Dendritic cell treated with granulocyte-macrophage colony-stimulating factor and Interleukin-4, amounts not matched to agents 40 ng/mL and 50 ng/mL, for 4 days (primary cell): ENCODE data around the gene TGFBR2.

ENCODE experiments used
- H3K27ac Mint-ChIP-seq: one replicate; pipeline ENCODE4 v1.8.0; 2022; ENCODE audit warnings: mild to moderate bottlenecking, mixed read lengths
- H3K27me3 Mint-ChIP-seq: one replicate; pipeline ENCODE4 v1.8.0; 2022; ENCODE audit warnings: mild to moderate bottlenecking, mixed read lengths
- H3K36me3 Mint-ChIP-seq: one replicate; pipeline ENCODE4 v1.8.0; 2022; ENCODE audit warnings: low read depth, mixed read lengths
- H3K4me1 Mint-ChIP-seq: one replicate; pipeline ENCODE4 v1.8.0; 2022; ENCODE audit warnings: low read depth, mixed read lengths
- H3K4me3 Mint-ChIP-seq: one replicate; pipeline ENCODE4 v1.8.0; 2022; ENCODE audit warnings: mild to moderate bottlenecking, moderate library complexity, mixed read lengths
- H3K9me3 Mint-ChIP-seq: one replicate; pipeline ENCODE4 v1.8.0; 2022; ENCODE audit warnings: mixed read lengths
- intact Hi-C: fragments of 100-400 bp; cut with micrococcal nuclease; formaldehyde crosslinking; loops from one replicate; pipeline ENCODE4 v1.15.0; 2022

Gene TGFBR2

DNA sequence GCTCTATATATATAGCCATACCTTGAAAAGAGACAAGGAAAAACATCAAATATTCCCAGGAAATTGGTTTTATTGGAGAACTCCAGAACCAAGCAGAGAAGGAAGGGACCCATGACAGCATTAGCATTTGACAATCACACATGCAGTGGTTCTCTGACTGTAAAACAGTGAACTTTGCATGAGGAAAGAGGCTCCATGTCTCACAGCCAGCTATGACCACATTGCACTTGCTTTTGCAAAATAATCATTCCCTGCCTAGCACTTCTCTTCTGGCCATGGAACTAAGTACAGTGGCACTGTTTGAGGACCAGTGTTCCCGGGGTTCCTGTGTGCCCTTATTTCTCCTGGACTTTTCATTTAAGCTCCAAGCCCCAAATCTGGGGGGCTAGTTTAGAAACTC lies 85.5 kb downstream of the TGFBR2 start:
- no peaks in the 10 kb centered on the region for H3K9me3 Mint-ChIP-seq
- H3K27ac Mint-ChIP-seq = no peak overlapping the region
- no peaks in the 10 kb centered on the region for H3K27me3 Mint-ChIP-seq
- H3K36me3 Mint-ChIP-seq = peaks cover 93% of the 10 kb centered on the region
- intact Hi-C loops = loop anchor here (2.0 to 5.0 kb wide), 3 partner anchors 485 to 679 kb away; no protein-coding TSS in a partner anchor
- peaks cover 19% of the 10 kb centered on the region for H3K4me1 Mint-ChIP-seq
- no peak overlapping the region for H3K4me3 Mint-ChIP-seq

DNA sequence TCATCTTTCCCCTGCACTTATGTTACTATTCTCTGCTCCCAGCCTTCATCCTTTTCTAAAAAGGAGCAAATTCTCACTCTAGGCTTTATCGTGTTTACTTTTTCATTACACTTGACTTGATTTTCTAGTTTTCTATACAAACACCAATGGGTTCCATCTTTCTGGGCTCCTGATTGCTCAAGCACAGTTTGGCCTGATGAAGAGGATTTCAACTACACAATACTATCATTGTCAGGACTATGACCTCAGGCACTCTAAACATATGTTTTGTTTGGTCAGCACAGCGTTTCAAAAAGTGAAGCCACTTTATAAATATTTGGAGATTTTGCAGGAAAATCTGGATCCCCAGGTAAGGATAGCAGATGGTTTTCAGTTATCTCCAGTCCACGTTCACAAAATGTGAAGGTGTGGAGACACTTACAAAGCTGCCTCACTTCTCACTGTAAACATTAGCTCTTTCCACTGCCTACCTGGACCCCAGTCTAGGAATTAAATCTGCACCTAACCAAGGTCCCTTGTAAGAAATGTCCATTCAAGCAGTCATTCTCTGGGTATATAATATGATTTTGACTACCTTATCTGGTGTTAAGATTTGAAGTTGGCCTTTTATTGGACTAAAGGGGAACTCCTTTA lies 86.2 kb downstream of the TGFBR2 start:
- Mint-ChIP-seq H3K4me3 (no peak overlapping the region), H3K4me1 (peaks cover 19% of the 10 kb centered on the region), H3K27ac (no peak overlapping the region), H3K27me3 (no peaks in the 10 kb centered on the region), H3K9me3 (no peaks in the 10 kb centered on the region), H3K36me3 (peaks cover 93% of the 10 kb centered on the region)
- intact Hi-C loops = loop anchor here (1.0 to 5.0 kb wide), 4 partner anchors 485 to 680 kb away; no protein-coding TSS in a partner anchor

DNA sequence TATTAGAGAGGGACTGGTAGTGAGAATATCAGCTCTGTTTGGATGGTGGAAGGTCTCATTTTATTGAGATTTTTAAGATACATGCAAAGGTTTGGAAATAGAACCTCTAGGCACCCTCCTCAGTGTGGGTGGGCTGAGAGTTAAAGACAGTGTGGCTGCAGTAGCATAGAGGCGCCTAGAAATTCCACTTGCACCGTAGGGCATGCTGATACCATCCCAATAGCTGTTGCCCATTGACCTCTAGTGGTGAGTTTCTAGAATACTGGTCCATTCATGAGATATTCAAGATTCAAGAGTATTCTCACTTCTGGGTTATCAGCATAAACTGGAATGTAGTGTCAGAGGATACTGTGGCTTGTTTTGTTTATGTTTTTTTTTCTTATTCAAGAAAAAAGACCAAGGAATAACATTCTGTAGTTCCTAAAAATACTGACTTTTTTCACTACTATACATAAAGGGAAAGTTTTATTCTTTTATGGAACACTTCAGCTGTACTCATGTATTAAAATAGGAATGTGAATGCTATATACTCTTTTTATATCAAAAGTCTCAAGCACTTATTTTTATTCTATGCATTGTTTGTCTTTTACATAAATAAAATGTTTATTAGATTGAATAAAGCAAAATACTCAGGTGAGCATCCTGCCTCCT lies 87.2 kb downstream of the TGFBR2 start:
- Mint-ChIP-seq H3K4me3 (no peak overlapping the region), H3K9me3 (no peaks in the 10 kb centered on the region)

DNA sequence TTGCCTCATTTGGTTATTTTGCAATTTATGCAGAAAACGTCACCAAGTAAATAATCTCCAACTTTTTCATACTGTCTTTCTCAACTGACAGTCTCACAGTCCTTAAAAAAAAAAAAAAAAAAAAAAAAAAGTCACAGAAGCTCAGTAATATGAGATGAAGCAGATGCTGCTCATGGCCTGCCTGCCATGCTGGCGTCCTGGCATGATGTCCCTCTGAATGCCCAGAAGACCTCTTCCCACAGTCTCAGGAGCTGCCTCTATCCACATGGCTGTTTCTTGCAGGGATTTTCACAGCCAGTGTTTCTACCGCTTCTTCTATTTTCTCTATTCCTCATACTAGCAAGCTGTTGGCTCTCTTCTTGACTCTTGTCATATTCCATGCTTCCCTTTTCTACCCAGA lies 87.7 kb downstream of the TGFBR2 start:
- Mint-ChIP-seq H3K4me1 (peaks cover 13% of the 10 kb centered on the region), H3K27ac (no peak overlapping the region), H3K4me3 (no peak overlapping the region), H3K36me3 (peaks cover 88% of the 10 kb centered on the region), H3K27me3 (no peaks in the 10 kb centered on the region), H3K9me3 (no peaks in the 10 kb centered on the region)
- intact Hi-C loops = loop anchor here (5.0 kb wide), 1 partner anchor 487 kb away; no protein-coding TSS in a partner anchor

More for the DNA sequence above, 87.2 kb downstream of the TGFBR2 start:
- H3K27ac Mint-ChIP-seq = no peak overlapping the region
- H3K4me1 Mint-ChIP-seq = peaks cover 19% of the 10 kb centered on the region
- H3K36me3 Mint-ChIP-seq = peaks cover 91% of the 10 kb centered on the region
- intact Hi-C loops = loop anchor here (1.0 to 5.0 kb wide), 4 partner anchors 486 to 681 kb away; no protein-coding TSS in a partner anchor
- H3K27me3 Mint-ChIP-seq = no peaks in the 10 kb centered on the region

DNA sequence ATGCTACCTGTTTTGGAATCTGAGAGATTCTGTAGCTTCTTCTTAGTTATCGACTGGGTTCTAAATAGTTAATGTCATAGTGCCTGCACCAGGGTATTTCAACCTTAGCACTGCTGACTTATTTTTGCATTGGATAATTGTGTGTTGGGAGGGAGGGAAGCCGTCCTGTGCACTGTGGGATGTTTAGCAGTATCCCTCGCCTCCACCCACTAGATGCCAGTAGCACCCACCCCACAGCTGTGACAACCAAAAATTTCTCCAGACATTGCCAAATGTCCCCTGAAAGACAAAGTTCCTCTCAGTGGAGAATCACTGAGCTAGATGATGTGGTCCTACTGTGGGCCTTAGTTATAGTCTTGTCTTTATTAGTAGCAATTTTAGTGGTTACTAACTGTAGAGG lies 88.3 kb downstream of the TGFBR2 start:
- intact Hi-C loops = loop anchor here (5.0 kb wide), 1 partner anchor 487 kb away; no protein-coding TSS in a partner anchor
- H3K9me3 Mint-ChIP-seq = no peaks in the 10 kb centered on the region
- H3K4me3 Mint-ChIP-seq = no peak overlapping the region
- H3K4me1 Mint-ChIP-seq = peaks cover 10% of the 10 kb centered on the region
- H3K36me3 Mint-ChIP-seq = peaks cover 87% of the 10 kb centered on the region
- no peak overlapping the region for H3K27ac Mint-ChIP-seq
- H3K27me3 Mint-ChIP-seq = no peaks in the 10 kb centered on the region

DNA sequence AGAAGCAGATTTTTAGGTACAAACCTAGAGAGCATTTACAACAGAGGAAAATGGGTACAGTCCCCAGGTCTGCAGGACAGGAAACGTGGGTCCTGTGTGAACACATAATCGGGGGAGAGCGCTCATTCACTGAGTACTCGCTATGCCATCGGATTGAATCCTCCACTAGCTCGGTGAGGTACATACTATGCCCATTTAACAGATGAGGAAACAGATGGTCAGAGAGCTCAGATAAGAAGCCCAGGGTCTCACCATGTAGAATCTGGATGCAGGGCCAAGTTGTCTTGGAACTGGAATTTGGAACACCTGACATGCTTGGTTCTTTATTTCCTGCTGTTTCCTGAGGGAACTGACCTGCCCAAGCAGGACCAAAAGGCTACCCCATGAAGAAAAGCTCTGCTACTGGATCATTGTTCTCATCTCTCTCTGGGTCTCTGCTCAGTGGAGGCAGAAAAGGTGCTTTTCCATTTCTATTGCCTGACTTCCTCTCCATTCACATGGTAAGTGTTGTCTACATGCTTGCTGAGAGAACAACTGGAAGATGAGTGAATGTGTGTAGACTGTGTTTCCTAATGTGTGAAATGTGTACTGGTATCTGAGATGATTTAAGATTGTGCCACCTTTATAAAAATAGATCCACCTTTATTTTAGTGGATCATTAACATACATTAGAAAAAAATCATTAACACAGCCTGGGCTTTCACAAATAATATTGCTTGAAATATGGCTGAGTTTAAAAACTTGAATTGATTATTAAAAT lies 89.1 kb downstream of the TGFBR2 start:
- intact Hi-C loops = no loop called here
- no peak overlapping the region for H3K27ac Mint-ChIP-seq
- no peak overlapping the region for H3K4me3 Mint-ChIP-seq
- peaks cover 10% of the 10 kb centered on the region for H3K4me1 Mint-ChIP-seq
- H3K36me3 Mint-ChIP-seq = peaks cover 79% of the 10 kb centered on the region
- H3K9me3 Mint-ChIP-seq = no peaks in the 10 kb centered on the region
- no peaks in the 10 kb centered on the region for H3K27me3 Mint-ChIP-seq

DNA sequence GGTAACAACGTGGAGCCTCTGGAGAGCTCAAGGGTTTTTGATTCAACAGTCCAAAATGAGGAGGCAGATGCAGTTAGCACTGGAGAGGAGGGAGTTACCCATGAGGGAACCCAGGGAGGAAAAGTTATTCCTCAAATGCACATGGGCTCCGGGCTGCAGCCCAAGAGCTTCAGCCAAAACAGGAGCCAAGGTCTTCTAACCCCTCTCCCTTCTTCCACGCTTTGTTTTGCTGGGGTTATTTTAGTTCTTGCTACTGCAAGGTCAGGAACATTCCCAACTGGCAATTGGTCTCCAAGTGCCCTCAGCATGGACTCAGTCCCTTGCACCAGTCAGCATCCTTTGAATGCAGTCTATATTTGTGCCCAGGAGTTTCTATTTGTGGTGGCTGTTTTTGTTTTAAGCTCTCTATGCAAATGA lies 90.0 kb downstream of the TGFBR2 start:
- H3K4me1 Mint-ChIP-seq = peaks cover 1% of the 10 kb centered on the region
- H3K36me3 Mint-ChIP-seq = peaks cover 77% of the 10 kb centered on the region
- H3K27me3 Mint-ChIP-seq = no peaks in the 10 kb centered on the region
- H3K27ac Mint-ChIP-seq = no peak overlapping the region
- intact Hi-C loops = no loop called here
- no peak overlapping the region for H3K4me3 Mint-ChIP-seq
- H3K9me3 Mint-ChIP-seq = no peaks in the 10 kb centered on the region

DNA sequence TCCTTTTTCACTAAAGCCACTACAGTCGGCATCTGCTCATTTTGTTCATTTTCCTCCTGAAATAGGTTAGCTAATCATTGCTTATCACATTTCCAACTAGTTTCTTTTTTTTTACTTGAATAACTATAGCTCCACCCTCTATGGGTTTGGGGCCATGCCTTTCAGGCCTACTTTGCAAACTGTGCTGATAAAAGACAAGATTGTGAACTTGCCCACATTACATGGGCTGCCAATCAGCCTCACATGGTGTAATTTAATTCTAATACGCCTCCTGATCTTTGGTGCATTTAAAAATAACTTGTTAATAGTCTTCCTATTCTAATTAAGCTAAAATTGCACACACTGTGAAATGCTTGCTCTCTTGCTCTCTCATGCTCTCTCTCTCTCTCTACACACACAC lies 90.5 kb downstream of the TGFBR2 start:
- Mint-ChIP-seq H3K27me3 (no peaks in the 10 kb centered on the region), H3K36me3 (peaks cover 73% of the 10 kb centered on the region), H3K9me3 (no peaks in the 10 kb centered on the region), H3K4me3 (no peak overlapping the region), H3K27ac (no peak overlapping the region), H3K4me1 (no peaks in the 10 kb centered on the region)
- intact Hi-C loops = no loop called here

DNA sequence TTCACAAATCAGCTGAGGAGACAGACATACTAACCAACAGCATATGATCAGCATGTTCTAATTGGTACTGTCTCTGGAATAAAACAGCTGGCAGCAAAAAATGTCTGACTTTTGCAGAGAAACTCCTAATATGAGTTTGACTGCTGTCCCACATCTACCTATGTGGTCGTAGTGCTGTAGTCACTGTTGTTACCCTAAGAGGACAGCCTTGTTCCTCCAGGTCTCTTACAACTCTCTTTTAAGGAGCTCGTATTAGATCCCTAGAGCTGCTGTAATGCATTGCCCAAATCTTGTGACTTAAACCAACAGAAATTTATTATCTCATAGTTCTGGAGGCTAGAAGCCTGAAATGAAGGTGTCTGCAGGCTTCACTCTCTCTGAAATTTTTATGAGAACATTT lies 92.1 kb downstream of the TGFBR2 start:
- intact Hi-C loops = no loop called here
- Mint-ChIP-seq H3K27ac (no peak overlapping the region), H3K4me1 (peaks cover 8% of the 10 kb centered on the region), H3K9me3 (no peaks in the 10 kb centered on the region), H3K27me3 (no peaks in the 10 kb centered on the region), H3K4me3 (no peak overlapping the region), H3K36me3 (peaks cover 65% of the 10 kb centered on the region)

DNA sequence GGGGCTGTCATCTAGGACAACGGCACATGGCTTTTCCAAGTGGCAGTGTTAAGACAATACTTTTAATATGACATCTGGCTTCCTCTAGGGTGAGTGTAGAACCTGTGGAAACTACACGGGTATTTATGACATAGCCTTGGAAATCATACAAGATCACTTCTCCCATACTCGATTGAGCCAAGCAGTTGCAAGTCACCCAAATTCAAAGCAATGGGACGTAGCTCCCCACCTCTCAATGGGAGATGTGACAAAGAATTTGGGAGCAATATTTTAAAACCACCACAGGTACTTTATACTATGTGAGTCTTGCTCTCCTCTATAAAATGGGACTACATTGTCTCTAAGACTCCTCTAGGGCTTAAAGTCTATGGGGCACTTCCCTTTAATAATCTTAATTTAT lies 93.5 kb downstream of the TGFBR2 start:
- no peak overlapping the region for H3K27ac Mint-ChIP-seq
- peaks cover 8% of the 10 kb centered on the region for H3K4me1 Mint-ChIP-seq
- no peaks in the 10 kb centered on the region for H3K9me3 Mint-ChIP-seq
- H3K4me3 Mint-ChIP-seq = no peak overlapping the region
- H3K36me3 Mint-ChIP-seq = peaks cover 61% of the 10 kb centered on the region
- H3K27me3 Mint-ChIP-seq = no peaks in the 10 kb centered on the region
- intact Hi-C loops = no loop called here

DNA sequence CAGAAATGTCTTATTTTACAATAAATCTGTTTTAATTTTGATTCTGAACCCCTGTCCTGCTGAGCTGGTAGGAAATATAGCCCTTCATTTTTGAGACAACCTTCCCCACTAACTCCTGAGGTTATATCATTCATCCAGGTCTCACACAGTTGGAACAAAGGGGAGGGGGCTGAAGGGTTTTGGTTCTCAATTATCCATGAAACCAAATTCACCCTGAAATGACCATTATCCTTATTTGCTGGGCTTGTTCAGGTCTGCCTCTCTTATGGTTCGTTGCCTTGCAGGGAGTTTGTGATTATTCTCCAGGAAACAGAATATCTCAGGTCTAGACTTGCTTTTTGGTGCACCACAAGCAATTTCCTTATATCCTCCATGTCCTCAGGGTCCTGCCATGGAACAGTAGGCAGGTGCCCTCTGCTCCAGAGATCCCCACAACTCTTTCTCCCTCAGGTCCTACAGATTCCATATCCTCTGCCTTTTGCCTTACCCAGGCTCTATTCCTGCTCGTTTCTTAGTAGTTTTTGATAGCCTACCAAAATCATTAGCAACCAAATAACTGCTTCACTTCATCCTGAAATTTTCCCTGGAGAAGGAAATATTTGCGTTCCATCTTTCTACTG lies 94.4 kb downstream of the TGFBR2 start:
- peaks cover 61% of the 10 kb centered on the region for H3K36me3 Mint-ChIP-seq
- intact Hi-C loops = no loop called here
- no peaks in the 10 kb centered on the region for H3K9me3 Mint-ChIP-seq
- no peak overlapping the region for H3K4me3 Mint-ChIP-seq
- H3K4me1 Mint-ChIP-seq = peaks cover 8% of the 10 kb centered on the region
- H3K27ac Mint-ChIP-seq = no peak overlapping the region
- no peaks in the 10 kb centered on the region for H3K27me3 Mint-ChIP-seq

DNA sequence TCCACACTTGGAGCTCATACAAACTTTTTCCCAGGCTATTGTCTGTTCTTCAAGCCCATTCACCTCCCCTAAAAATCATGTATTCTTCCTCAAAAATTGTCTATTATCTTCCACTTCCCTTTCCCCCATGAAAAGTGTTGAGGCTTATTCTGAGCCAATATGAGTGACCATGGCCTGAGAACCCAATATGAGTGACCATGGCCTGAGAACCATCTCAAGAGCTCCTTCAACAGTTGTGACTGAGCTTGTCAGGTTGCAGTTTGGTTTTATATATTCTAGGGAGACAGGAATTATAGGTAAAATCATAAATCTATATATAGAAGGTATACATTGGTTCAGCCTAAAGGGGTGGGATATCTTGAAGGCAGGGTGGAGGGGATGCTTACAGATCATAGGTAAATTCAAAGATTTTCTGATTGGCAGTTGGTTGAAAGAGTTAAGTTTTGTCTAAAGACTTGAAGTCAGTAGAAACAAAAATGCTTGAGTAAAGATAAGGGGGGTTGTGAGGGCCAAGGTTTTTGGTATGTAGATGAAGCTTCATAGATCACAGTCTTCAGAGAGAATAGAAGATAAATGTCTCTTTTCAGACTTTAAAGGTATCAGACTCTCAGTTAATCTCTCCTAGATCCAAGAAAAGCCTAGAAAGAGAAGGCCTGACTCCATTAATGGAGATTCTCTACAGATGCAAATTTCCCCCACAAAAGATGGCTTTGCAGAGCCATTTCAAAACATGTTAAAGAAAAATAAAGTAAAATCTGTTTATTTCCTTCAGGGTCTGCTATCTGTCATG lies 95.8 kb downstream of the TGFBR2 start:
- H3K9me3 Mint-ChIP-seq = no peaks in the 10 kb centered on the region
- H3K27ac Mint-ChIP-seq = no peak overlapping the region
- H3K4me1 Mint-ChIP-seq = peaks cover 8% of the 10 kb centered on the region
- H3K4me3 Mint-ChIP-seq = no peak overlapping the region
- intact Hi-C loops = no loop called here
- no peaks in the 10 kb centered on the region for H3K27me3 Mint-ChIP-seq
- peaks cover 50% of the 10 kb centered on the region for H3K36me3 Mint-ChIP-seq

DNA sequence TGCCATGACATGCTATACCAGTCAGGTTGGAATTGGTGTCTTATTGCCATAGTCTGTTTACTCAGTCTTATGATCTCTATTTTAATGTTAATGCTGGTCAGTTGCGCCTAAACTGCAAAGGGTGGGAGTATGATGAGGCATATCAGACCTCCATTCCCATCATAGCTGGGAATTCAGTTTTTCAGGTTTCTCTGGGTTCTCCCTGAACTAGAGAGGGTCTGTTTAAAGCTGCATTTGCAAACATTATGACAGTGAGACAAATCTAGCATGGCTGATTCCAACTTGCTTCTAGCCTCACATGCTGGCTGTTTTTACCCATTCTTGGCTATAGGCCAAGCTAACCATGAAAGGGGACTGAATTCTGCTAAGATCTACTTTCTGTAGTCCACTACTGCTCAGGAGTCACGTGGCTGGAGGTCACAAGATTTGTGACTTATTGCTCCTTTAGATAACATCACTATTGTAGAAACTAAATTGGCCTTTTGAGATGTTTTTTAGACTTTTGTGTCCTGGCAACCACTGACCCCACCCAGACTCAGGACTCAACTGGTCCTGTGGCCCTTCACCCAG lies 96.5 kb downstream of the TGFBR2 start:
- Mint-ChIP-seq H3K4me1 (peaks cover 8% of the 10 kb centered on the region), H3K4me3 (no peak overlapping the region), H3K27me3 (no peaks in the 10 kb centered on the region), H3K27ac (no peak overlapping the region), H3K36me3 (peaks cover 44% of the 10 kb centered on the region), H3K9me3 (no peaks in the 10 kb centered on the region)
- intact Hi-C loops = no loop called here
